ENCODE measurements around the gene MICOS13.

Gene MICOS13

DNA sequence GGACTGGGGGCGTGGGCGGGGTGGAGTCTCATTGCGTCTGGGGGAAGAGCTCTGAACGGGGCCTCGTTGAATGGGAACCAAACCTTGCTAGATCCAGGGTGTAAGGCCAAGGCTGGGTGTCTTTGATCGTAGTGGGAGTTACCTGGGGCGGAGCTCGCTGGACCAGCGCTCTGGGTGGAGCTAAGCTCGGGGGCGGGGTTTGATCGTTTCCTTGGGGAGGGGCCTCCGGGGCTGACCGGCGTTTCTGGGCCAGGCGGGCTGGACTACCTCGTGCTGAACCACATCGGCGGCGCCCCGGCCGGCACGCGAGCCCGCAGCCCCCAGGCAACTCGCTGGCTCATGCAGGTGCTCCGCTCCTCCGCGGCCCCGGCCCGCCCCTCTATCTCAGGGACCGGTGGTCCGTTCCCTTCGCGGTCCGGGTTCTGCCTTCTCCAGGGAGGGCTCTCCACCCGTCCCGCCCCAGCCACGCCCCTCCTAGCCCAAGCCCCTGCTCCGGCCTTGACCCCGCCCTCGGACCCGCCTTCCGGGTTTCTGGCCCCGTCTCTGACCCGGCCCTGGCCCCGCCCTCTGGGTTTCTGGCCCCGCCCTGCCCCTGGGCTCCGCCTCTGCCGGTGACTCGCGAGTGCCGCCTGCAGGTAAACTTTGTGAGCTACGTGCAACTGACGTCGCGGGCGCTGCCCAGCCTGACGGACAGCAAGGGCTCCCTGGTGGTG is 6.5 kb upstream of the MICOS13 start:
- DNase-seq, result peak; percentile 61

GRCh38 chr19:5686326-5686646 is 6.0 kb upstream of the MICOS13 start:
- no peak for DNase-seq

GRCh38 chr19:5684694-5685430 is 4.5 kb upstream of the MICOS13 start:
- DNase-seq, result no peak

- DNase-seq, result no peak
Observed at GRCh38 chr19:5683177-5683886, 3.0 kb upstream of the MICOS13 start.

DNA sequence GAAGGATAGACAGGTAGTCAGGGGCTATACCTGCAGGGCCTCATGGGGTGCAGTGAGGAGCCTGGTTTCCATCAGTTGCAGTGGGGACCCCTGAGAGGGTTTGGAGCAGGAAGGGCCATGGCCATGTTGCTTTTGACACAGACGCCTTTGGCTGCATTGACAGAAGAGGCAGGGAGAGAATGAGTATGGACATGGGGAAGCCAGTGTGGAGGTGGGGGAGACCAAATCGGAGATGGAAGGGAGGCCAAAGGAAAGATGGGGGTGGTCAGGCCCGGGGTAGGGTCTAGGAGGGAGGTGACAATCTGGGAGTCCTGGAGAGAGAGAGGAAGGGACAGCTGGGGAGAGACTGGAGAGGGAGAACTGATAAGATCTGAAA is 1.8 kb upstream of the MICOS13 start:
- no peak for DNase-seq

GRCh38 chr19:5681391-5682106 is 1.2 kb upstream of the MICOS13 start:
- DNase-seq, result no peak

DNA sequence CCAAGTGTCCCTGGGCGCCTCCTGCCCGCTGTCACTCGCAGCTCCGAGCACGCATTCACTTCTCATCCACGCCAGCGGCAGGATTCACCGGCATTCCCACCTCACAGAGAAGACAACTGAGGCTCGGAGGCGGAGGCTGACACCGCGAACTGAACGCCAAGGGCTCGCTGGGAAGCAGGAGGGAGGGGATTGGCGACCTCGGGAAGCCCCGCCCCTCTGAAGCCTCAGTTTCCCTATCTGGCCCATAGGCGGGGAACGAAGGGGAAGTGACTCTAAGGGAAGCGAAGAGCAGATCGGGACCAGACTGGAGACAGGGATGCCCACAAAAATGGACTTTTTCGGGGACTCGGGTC is 256 bp downstream of the MICOS13 start:
- no peak for DNase-seq

- DNase-seq, result no peak
Observed at GRCh38 chr19:5679289-5680083, 830 bp downstream of the MICOS13 start.

- no peak for DNase-seq
Observed at GRCh38 chr19:5678071-5678718, 2.1 kb downstream of the MICOS13 start.

GRCh38 chr19:5677580-5677979 is 2.7 kb downstream of the MICOS13 start:
- DNase-seq, result no peak

GRCh38 chr19:5677136-5677535 is 3.2 kb downstream of the MICOS13 start:
- no peak for DNase-seq

GRCh38 chr19:5676772-5677105 is 3.6 kb downstream of the MICOS13 start:
- DNase-seq, result no peak

DNA sequence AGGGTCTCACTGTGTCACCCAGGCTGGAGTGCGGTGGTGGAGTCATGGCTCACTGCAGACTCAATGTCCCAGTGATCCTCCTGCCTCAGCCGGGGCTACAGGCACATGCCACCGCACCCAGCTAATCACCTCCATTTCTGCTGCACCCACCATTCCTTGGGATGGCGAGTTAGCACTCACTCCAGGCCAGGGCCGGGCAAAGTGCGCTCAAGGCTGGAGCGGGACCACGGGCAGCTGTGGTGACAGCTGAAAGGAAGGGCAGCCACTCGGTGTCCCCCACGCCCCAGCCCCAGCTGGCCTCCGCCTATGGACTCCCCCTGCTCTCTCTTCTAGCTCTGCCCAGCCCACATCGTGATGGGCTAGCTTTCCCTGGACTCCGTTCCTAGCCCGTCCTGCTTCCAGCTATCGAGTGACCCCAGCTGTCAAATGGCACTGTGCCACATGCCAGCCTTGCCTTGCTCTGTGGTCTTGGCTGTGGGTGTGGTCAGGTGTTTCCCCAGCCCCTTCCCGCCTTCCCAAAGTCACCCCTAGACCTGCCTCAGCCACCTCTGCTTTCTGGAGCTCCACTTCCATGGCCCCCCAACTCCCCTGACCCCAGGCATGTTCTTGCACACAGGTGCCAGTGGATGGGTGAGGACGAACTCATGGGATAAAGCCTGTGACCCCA is 4.1 kb downstream of the MICOS13 start:
- DNase-seq, result no peak

DNA sequence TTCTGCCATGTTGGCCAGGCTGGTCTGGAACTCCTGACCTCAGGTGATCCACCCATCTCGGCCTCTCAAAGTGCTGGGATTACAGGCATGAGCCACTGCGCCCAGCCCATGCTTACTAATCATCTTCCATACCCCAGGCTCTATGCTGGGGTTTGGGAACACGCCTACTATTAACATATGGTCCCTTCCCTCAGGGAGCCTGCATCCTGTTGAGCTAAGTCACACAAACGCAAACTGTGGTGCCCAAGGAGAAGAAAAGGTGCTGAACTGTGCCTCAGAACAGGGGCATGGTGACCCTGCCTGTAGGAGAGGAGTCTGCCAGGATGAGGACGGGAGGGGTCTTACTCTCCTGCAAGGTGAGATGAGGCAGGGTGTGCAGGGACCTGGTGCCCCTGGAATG is 5.6 kb downstream of the MICOS13 start:
- DNase-seq, result no peak

DNA sequence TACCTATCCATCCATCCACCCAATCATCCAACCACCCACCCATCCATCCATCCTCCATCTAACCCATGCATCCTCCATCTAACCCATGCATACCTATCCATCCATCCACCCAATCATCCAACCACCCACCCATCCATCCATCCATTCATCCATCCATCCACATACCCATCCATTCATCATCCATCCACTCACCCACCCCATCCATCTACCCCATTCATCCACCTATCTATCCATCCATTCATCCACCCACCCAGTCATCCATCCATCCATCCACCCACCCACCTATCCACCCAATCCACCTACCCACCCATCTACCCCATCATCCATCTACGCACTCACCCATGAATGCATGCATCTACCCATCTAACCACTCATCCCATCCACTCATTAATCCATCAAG is 6.6 kb downstream of the MICOS13 start:
- DNase-seq, result no peak

DNA sequence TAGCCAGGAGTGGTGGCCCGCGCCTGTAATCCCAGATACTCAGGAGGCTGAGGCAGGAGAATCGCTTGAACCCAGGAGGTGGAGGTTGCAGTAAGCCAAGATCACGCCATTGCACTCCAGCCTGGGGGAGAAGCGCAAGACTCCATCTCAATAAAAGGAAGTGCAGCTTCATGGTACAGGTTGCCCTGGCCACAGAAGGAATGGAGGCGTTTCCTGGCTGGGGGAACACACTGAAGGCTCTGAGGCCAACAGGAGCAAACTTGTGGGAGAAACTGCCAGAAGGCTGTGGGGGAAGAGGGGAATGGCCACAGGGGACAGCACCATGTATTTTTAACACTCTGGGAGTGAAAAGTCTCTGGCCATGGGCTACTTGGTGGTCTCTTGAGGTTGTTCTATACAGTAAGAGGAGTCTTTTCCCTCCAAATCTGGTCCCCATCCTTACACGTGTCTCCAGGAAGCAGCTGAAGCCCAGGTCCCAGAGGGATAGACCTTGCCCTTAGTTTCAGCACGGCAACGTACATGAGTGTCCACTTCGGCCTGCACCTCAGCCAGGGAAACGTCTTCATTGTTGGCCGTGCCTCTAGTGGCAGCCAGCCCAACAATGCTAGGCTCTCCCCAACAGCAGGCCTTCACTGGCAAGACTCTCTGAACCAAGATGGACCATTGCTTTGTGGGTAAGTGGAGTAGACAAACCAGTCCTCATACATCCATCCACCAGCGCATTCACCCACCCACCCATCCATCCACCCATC is 7.4 kb downstream of the MICOS13 start:
- no peak for DNase-seq

- DNase-seq, result no peak
Observed at GRCh38 chr19:5671600-5671999, 8.7 kb downstream of the MICOS13 start.

DNA sequence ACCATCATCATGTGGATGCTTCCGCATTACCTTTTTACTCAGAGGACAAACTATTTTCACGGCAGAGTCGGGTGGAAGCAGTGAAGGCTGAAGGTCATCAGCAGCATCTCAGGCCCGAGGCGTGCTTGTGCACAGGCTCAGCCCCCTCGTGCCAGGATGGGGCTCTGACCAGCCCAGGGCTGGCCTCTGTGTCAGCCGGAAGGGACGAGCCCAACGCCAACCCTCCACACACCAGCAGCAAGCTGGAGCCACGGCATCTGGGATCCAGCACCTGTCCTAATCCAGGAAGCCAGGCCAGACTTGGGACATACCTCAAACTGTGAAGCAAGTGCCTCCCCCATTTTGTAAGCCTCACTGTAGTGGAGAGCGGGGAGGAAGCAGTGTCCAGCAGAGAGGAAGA is 11.1 kb downstream of the MICOS13 start:
- no peak for DNase-seq

DNA sequence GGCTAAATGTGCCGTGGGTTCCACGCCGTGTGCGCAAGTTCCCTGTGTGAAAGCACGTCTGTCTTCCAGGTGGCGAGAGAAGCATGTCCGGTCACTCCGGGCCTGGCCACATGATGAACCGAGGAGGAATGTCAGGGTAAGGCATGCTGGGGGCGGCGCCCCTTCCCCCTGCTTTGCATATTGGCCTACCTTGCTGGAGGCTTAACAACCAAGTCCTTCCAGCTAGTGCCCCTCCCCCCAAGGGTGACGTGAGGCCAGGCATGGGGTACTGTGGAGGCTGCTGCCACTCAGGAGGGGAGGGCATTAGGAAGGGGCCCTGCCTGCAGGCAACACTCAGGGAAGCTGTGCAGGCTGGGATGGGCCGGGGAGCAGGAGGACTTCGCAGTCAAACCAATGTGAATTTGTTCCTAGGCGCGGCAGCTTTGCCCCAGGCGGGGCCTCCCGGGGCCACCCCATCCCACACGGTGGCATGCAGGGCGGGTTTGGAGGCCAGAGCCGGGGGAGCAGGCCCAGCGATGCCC is 12.5 kb downstream of the MICOS13 start:
- no peak for DNase-seq

DNA sequence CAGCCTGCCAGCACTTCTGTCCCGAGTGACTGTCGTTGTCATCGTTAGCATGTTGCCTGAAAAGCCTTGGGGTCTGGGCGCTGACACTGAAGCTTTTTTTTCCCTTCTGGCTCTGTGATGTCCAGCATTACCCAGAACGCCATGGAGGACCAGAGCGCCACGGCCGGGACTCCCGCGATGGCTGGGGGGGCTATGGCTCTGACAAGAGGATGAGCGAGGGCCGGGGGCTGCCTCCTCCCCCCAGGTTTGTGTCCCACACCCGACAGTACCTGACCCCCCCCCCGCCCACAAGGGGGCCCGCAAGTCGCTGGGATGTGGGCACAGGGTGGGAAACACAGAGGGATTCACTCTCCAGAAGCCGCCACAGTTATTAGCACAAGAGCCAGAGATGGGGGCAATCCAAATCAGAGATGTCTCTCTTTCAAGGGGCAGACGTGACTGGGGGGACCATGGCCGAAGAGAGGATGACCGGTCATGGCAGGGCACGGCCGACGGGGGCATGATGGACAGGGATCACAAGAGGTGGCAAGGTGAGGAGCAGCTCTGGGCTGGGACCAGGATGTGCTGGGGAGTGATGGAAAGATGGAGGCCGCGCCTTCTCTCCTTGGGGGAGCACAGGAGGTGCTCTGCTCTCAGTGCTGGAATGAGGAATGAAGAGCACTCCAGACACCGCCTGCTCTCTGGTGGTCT is 13.2 kb downstream of the MICOS13 start:
- no peak for DNase-seq

Data from NCI-H1436 treated with DMSO at 0.1 percent for 48 hours (cell line).